Hepatocyte (in vitro differentiated cells): ENCODE results near the gene SHISA3. TPM values are rescaled to one million over a fixed set of nuclear protein-coding genes. Genes with fewer than 3 reads are reported as not detected.
A peak's percentile ranks its signal among the peaks of the same experiment; 100 is the strongest.

Experiments
- DNase-seq: peaks from one replicate; pipeline ENCODE4 v3.0.0-alpha.2; 2016; ENCODE audit warnings: low spot score
- H2AFZ ChIP-seq: fragments of 200-600 bp; sonication (generic); 2 replicates; pipeline ENCODE4 v1.6.0; 2016; ENCODE audit warnings: antibody characterized with exemption, mild to moderate bottlenecking
- H3K27ac ChIP-seq: fragments of 200-600 bp; sonication (generic); 2 replicates; pipeline ENCODE4 v1.5.1; 2016; ENCODE audit warnings: mild to moderate bottlenecking
- H3K27me3 ChIP-seq: fragments of 200-600 bp; sonication (generic); 2 replicates; pipeline ENCODE4 v1.6.1; 2016
- H3K36me3 ChIP-seq: fragments of 200-600 bp; sonication (generic); replicated peaks from 2 replicates; pipeline ENCODE4 v1.5.1; 2016; ENCODE audit warnings: low read depth; ENCODE audit not compliant: insufficient read depth
- H3K4me1 ChIP-seq: fragments of 200-600 bp; sonication (generic); 2 replicates; pipeline ENCODE4 v1.5.1; 2016; ENCODE audit warnings: mild to moderate bottlenecking, moderate library complexity; ENCODE audit not compliant: insufficient read depth
- H3K4me2 ChIP-seq: fragments of 200-600 bp; sonication (generic); 2 replicates; pipeline ENCODE4 v1.6.0; 2016
- H3K4me3 ChIP-seq: fragments of 200-600 bp; sonication (generic); 2 replicates; pipeline ENCODE4 v1.5.1; 2016; ENCODE audit warnings: mild to moderate bottlenecking
- H3K79me2 ChIP-seq: fragments of 200-600 bp; sonication (generic); 2 replicates; pipeline ENCODE4 v1.6.0; 2017; ENCODE audit warnings: mild to moderate bottlenecking
- H3K9me2 ChIP-seq: fragments of 200-600 bp; sonication (generic); replicated peaks from 2 replicates; pipeline ENCODE4 v1.6.0; 2017; ENCODE audit warnings: mild to moderate bottlenecking; ENCODE audit not compliant: insufficient read depth
- H3K9me3 ChIP-seq: fragments of 200-600 bp; sonication (generic); 2 replicates; pipeline ENCODE4 v1.5.1; 2016; ENCODE audit warnings: low read depth, mild to moderate bottlenecking
- H4K20me1 ChIP-seq: fragments of 200-600 bp; sonication (generic); 2 replicates; pipeline ENCODE4 v1.6.0; 2016; ENCODE audit warnings: mild to moderate bottlenecking; ENCODE audit not compliant: insufficient read depth, poor library complexity, severe bottlenecking
- EZH2 ChIP-seq: fragments of 200-600 bp; sonication (generic); IDR thresholded peaks from 2 replicates; pipeline ENCODE4 v1.6.1; 2016; ENCODE audit warnings: antibody characterized with exemption, mild to moderate bottlenecking, borderline replicate concordance
- EZH2phosphoT487 ChIP-seq: fragments of 200-600 bp; sonication (generic); IDR thresholded peaks from one replicate; pipeline ENCODE4 v1.6.1; 2018; ENCODE audit warnings: antibody characterized with exemption, mild to moderate bottlenecking, low read depth, moderate library complexity; ENCODE audit not compliant: unreplicated experiment, severe bottlenecking
- WGBS: methylation state at CpG from one replicate; pipeline ENCODE4 v1.1.6; 2016; ENCODE audit warnings: low lambda C conversion rate; ENCODE audit errors: missing lambda C conversion rate; 5-methylcytosine and 5-hydroxymethylcytosine counted together
- polyA plus RNA-seq: library from polyadenylated mRNA; unstranded; fragments of >200 nt; fragmentation: Nextera tagmentation; extraction: Ambion mirVana; gene quantifications from 2 replicates; pipeline ENCODE4 v1.2.1, GENCODE V29; 2016
- total RNA-seq: library from RNA; depleted of rRNA; stranded (reverse); fragments of >200 nt; gene quantifications from 2 replicates; pipeline ENCODE4 v1.2.3, GENCODE V29; 2014
- TF ChIP-seq, protein P1 (sequence below): fragments of 200-600 bp; sonication (generic); IDR thresholded peaks from 2 replicates; pipeline ENCODE4 v1.5.1; 2016; ENCODE audit warnings: antibody characterized with exemption, mild to moderate bottlenecking; ENCODE audit not compliant: poor library complexity

Gene SHISA3
- total and polyA plus RNA-seq, 2 experiments from 2014 or later = 0.17 TPM; not detected in 1

DNA sequence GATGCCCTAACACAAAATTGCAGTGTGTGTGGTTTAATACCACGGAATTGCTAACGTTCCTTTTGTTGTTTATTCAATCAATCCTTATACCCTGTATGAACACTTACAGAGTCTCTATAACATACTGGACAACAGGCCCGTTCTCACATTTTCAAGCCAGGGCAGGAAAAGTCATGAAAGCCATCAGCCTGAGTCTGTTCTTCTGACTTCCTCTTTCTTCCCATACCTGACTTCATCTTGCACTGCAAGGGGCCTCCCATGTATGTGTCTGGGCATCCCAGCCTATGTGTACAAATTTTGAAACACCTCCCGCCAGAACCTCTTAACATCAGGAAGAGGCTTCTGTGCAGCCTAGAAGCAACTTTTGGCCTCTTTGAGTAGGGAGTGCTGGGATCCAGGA is 4.9 kb upstream of the SHISA3 start:
- Histone ChIP-seq H3K9me2 (no peaks in the 10 kb centered on the region), H3K9me3 (no peaks in the 10 kb centered on the region), H3K79me2 (no peaks in the 10 kb centered on the region), H4K20me1 (no peaks in the 10 kb centered on the region), H3K4me2 (no peak overlapping the region), H3K27ac (no peak overlapping the region), H3K27me3 (peaks cover 36% of the 10 kb centered on the region), H2AFZ (no peak overlapping the region), H3K4me1 (peaks cover 9% of the 10 kb centered on the region), H3K36me3 (no peaks in the 10 kb centered on the region), H3K4me3 (no peak overlapping the region)
- TF ChIP-seq EZH2 = no peak
- no peak for TF ChIP-seq EZH2phosphoT487
- TF ChIP-seq, protein P1, sequence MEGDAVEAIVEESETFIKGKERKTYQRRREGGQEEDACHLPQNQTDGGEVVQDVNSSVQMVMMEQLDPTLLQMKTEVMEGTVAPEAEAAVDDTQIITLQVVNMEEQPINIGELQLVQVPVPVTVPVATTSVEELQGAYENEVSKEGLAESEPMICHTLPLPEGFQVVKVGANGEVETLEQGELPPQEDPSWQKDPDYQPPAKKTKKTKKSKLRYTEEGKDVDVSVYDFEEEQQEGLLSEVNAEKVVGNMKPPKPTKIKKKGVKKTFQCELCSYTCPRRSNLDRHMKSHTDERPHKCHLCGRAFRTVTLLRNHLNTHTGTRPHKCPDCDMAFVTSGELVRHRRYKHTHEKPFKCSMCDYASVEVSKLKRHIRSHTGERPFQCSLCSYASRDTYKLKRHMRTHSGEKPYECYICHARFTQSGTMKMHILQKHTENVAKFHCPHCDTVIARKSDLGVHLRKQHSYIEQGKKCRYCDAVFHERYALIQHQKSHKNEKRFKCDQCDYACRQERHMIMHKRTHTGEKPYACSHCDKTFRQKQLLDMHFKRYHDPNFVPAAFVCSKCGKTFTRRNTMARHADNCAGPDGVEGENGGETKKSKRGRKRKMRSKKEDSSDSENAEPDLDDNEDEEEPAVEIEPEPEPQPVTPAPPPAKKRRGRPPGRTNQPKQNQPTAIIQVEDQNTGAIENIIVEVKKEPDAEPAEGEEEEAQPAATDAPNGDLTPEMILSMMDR = no peak
- DNase-seq = no peak
- WGBS = 84% methylated on average over 4 of the region's 4 CpGs

DNA sequence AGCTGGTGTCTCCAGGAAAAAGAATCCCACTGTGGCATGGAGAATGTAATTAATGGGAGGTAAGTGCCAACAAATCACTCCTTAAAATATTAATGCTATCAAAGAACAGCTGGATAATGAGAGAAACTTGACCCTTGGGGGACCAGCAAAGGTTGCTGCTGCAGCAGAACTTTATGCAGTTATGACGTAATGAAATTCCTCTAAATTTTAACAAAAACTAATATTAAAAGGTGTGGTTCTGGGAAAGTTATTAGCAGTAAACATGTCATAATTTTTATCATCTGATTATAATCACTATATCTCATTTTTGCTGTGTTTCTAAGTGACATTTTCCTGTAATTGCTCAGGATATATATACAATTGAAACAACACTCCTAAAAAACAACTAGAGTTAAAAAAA is 1.7 kb upstream of the SHISA3 start:
- no peaks in the 10 kb centered on the region for H3K79me2 ChIP-seq
- peaks cover 68% of the 10 kb centered on the region for H3K27me3 ChIP-seq
- no peaks in the 10 kb centered on the region for H3K36me3 ChIP-seq
- H3K4me2 ChIP-seq = no peak overlapping the region
- TF ChIP-seq EZH2 (no peak), EZH2phosphoT487 (no peak)
- TF ChIP-seq, protein P1 = no peak
- 96% methylated on average over 1 of the region's 1 CpG for WGBS
- no peaks in the 10 kb centered on the region for H3K9me3 ChIP-seq
- H3K4me1 ChIP-seq = peaks cover 27% of the 10 kb centered on the region
- H3K9me2 ChIP-seq = no peaks in the 10 kb centered on the region
- H2AFZ ChIP-seq = no peak overlapping the region
- no peak overlapping the region for H3K27ac ChIP-seq
- DNase-seq = no peak
- H3K4me3 ChIP-seq = no peak overlapping the region
- H4K20me1 ChIP-seq = no peaks in the 10 kb centered on the region

GRCh38 chr4:42396361-42396751 is 932 bp upstream of the SHISA3 start:
- TF ChIP-seq, protein P1 = no peak
- peak; percentile 52 for TF ChIP-seq EZH2
- TF ChIP-seq EZH2phosphoT487 = no peak
- Histone ChIP-seq H2AFZ (peak overlapping the region; percentile 53), H3K79me2 (no peaks in the 10 kb centered on the region), H4K20me1 (no peaks in the 10 kb centered on the region), H3K4me2 (peak overlapping the region; percentile 98), H3K4me3 (no peak overlapping the region), H3K9me2 (no peaks in the 10 kb centered on the region), H3K27me3 (peaks cover 76% of the 10 kb centered on the region), H3K9me3 (no peaks in the 10 kb centered on the region), H3K36me3 (no peaks in the 10 kb centered on the region), H3K27ac (no peak overlapping the region), H3K4me1 (peaks cover 27% of the 10 kb centered on the region)
- 11% methylated on average over 17 of the region's 17 CpGs for WGBS
- no peak for DNase-seq

- Histone ChIP-seq H3K36me3 (no peaks in the 10 kb centered on the region), H3K27ac (no peak overlapping the region), H3K79me2 (no peaks in the 10 kb centered on the region), H3K9me3 (no peaks in the 10 kb centered on the region), H3K9me2 (no peaks in the 10 kb centered on the region), H3K4me1 (peaks cover 27% of the 10 kb centered on the region), H2AFZ (peak overlapping the region; percentile 53), H4K20me1 (no peaks in the 10 kb centered on the region), H3K4me2 (peak overlapping the region; percentile 98), H3K27me3 (peaks cover 89% of the 10 kb centered on the region), H3K4me3 (peak overlapping the region; percentile 39)
- WGBS = 1% methylated on average over 39 of the region's 52 CpGs
- DNase-seq = peak; percentile 18
- TF ChIP-seq EZH2phosphoT487 = no peak
- peak; percentile 55 for TF ChIP-seq EZH2
Measured at GRCh38 chr4:42397635-42398170, 415 bp downstream of the SHISA3 start.
